Nephron (organoid): ENCODE measurements around the gene STARD3.
A peak's percentile ranks its signal among the peaks of the same experiment; 100 is the strongest.

ENCODE experiments used
- H3K27ac Mint-ChIP-seq, 3 experiments: 2 replicates each; pipeline ENCODE4 v1.8.0; 2020; ENCODE audit warnings: mixed read lengths in 3 of 3, mild to moderate bottlenecking in 2 of 3, moderate library complexity in 1 of 3
- H3K27me3 Mint-ChIP-seq: 2 replicates; pipeline ENCODE4 v1.8.0; 2021; ENCODE audit warnings: low read depth, mild to moderate bottlenecking, moderate library complexity, mixed read lengths
- H3K36me3 Mint-ChIP-seq: 2 replicates; pipeline ENCODE4 v1.8.0; 2020; ENCODE audit warnings: low read depth, mixed read lengths
- H3K4me1 Mint-ChIP-seq: 2 replicates; pipeline ENCODE4 v1.8.0; 2020; ENCODE audit warnings: mixed read lengths
- H3K4me3 Mint-ChIP-seq, 3 experiments: 2 replicates each; pipeline ENCODE4 v1.8.0; 2020; ENCODE audit warnings: mild to moderate bottlenecking in 3 of 3, mixed read lengths in 3 of 3, moderate library complexity in 2 of 3
- H3K9me3 Mint-ChIP-seq: 2 replicates; pipeline ENCODE4 v1.8.0; 2020; ENCODE audit warnings: mixed read lengths
- TF ChIP-seq, protein P1 (sequence below), 3 experiments: fragments of 200-600 bp; sonication (generic); IDR thresholded peaks; one replicate each; pipeline ENCODE4 v1.5.0; 2021; ENCODE audit warnings: antibody characterized with exemption in 3 of 3; ENCODE audit not compliant: unreplicated experiment in 3 of 3

STARD3 gene

DNA sequence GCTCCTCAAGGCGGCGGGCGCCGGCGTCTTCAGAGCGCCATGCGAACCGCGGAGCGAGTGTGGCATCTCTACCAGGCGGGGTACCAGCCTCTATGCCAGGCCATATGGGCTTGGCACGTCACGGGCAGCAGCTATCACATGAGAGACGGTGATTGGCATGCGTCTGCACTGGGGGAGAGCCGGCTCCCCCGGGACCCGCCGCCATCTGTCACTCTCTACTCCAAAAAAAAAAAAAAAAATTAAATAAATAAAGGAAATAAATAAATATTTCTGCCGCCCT is 29.2 kb upstream of the STARD3 start, which contains the start of gene NEUROD2:
NEUROD2 (minus strand) TSS at position 70 of the 280 bp plus-strand sequence. CDS start 1,321 bp downstream, outside the sequence.
- Mint-ChIP-seq H3K27me3 (peaks cover 95% of the 10 kb centered on the region), H3K36me3 (no peaks in the 10 kb centered on the region)
- TF ChIP-seq, protein P1, sequence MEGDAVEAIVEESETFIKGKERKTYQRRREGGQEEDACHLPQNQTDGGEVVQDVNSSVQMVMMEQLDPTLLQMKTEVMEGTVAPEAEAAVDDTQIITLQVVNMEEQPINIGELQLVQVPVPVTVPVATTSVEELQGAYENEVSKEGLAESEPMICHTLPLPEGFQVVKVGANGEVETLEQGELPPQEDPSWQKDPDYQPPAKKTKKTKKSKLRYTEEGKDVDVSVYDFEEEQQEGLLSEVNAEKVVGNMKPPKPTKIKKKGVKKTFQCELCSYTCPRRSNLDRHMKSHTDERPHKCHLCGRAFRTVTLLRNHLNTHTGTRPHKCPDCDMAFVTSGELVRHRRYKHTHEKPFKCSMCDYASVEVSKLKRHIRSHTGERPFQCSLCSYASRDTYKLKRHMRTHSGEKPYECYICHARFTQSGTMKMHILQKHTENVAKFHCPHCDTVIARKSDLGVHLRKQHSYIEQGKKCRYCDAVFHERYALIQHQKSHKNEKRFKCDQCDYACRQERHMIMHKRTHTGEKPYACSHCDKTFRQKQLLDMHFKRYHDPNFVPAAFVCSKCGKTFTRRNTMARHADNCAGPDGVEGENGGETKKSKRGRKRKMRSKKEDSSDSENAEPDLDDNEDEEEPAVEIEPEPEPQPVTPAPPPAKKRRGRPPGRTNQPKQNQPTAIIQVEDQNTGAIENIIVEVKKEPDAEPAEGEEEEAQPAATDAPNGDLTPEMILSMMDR (IDR thresholded peaks at IDR 0.05; ENCODE audit: unreplicated experiment in 3 of 3), result no peak

DNA sequence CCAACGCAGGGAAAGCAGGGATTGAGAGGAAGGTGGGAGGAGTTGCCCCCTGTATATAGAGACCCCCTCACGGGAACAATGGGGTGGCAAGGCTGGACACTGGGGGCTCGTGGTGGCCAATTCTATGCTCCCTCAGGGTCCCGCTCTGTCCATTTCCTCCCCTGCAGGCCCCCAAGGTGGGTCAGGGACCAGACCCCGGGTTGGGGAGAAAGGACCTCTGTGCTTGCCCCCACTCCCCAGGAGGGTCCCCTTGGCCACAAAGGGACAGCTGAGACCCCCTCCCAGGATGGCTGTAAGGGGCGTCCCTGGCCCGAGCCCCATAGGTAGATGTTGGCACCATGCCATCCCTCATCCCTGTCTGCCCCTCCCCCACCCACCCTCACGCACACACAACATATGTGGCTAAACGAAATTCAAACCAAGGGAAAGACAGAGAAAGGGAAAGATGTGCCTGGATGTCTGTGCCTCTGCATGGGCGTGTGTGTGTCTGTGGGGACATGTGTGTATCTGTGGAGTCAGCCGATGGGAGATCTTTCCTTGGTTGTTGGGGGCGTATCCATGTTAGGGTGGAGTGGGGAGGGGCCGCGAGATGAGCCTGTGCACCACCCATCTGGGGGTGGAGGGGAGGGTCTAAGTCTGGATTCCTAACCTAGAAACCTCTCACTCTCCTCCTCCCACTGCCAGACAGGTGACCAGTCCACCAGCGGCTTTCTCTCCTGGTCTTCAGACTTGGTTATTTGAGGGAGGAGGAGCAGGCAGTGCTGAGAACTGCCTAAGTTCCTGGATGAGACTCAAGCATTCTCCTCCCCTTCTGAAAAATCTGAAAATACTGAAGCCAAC is 28.6 kb upstream of the STARD3 start:
- no peaks in the 10 kb centered on the region for H3K36me3 Mint-ChIP-seq
- peaks cover 4% of the 10 kb centered on the region for H3K4me1 Mint-ChIP-seq
- no peak overlapping the region for H3K27ac Mint-ChIP-seq
- H3K27me3 Mint-ChIP-seq, result peaks cover 95% of the 10 kb centered on the region
- no peaks in the 10 kb centered on the region for H3K9me3 Mint-ChIP-seq
- H3K4me3 Mint-ChIP-seq, result peak overlapping the region in 2 of 3 experiments; percentile 46 to 69
- TF ChIP-seq, protein P1 (IDR thresholded peaks at IDR 0.05; ENCODE audit: unreplicated experiment in 3 of 3), result no peak

More for the DNA sequence above, 29.2 kb upstream of the STARD3 start, which contains the start of gene NEUROD2:
- H3K4me3 Mint-ChIP-seq, result peak within 1 kb of the TSS; percentile 31 to 69 (median 46)
- no peaks in the 10 kb centered on the region for H3K9me3 Mint-ChIP-seq
- H3K27ac Mint-ChIP-seq, result no peak within 1 kb of the TSS
- H3K4me1 Mint-ChIP-seq, result peaks cover 4% of the 10 kb centered on the region

DNA sequence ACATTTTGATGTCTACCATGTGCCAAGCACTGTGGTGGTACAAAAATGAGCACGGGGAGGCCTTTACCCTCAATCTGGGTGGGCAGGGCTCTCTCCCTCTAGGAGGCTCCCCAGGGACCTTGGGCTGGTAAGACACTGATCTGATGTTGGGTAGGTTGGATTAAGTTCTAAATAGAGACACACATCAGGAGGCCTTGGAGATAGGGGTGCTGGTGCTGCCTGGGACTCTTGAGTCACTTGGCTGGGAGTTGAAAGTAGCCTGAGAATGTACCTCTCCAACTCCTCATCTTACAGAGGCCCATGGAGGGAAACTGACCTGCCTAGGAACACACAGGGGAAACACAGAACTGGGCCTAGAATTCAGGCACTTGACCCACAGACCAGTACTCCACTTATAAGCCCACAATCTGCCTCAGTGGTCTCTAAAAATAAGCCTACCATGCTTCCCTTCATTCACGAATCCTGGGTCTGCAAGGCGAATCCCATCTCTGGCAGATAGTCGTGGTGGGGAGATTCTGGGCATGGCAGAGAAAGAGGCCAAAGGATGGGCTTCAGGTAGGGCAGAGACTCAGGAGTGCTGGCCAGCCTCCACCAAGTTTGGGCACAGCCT is 27.4 kb upstream of the STARD3 start:
- Mint-ChIP-seq H3K4me3 (no peak overlapping the region), H3K4me1 (peaks cover 4% of the 10 kb centered on the region), H3K9me3 (no peaks in the 10 kb centered on the region), H3K27me3 (peaks cover 95% of the 10 kb centered on the region), H3K27ac (no peak overlapping the region), H3K36me3 (no peaks in the 10 kb centered on the region)
- TF ChIP-seq, protein P1 (IDR thresholded peaks at IDR 0.05; ENCODE audit: unreplicated experiment in 3 of 3), result no peak

DNA sequence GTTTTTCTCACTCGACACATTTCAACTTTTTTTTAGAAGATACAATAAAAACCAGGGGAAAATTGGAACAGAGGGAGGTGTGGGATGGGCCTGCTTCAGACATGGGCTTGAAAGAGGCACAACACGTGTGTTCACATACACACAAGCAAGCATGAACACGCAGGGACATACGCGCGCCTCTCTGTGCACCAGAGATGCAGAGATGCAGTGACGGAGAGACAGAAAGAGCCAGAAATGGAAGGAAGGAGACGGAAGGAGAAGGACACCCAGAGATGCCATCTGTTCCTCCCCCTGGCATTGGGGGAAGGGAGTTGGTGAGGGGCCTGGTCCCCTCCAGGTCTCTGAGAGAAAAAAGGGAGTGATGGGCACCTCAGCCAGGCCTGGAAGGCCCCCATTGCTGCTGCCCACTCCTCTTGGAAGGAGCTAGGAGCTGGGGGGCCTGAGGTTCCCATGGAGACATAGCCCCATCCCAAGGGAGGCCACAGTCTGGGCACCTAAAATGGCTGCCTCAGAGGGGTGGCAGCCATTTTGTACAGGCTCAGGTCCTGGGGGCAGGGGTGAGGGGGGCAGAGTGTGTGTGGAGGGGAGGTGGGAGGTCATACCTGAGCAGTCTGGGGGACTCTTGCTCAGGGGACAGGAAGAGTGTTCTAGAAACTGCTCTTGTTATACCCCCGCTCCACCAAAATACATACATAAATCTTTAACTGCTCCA is 25.4 kb upstream of the STARD3 start:
- H3K27ac Mint-ChIP-seq, result no peak overlapping the region
- no peaks in the 10 kb centered on the region for H3K9me3 Mint-ChIP-seq
- H3K27me3 Mint-ChIP-seq, result peaks cover 96% of the 10 kb centered on the region
- no peak overlapping the region for H3K4me3 Mint-ChIP-seq
- no peaks in the 10 kb centered on the region for H3K36me3 Mint-ChIP-seq
- TF ChIP-seq, protein P1 (IDR thresholded peaks at IDR 0.05; ENCODE audit: unreplicated experiment in 3 of 3), result no peak
- H3K4me1 Mint-ChIP-seq, result peaks cover 4% of the 10 kb centered on the region

DNA sequence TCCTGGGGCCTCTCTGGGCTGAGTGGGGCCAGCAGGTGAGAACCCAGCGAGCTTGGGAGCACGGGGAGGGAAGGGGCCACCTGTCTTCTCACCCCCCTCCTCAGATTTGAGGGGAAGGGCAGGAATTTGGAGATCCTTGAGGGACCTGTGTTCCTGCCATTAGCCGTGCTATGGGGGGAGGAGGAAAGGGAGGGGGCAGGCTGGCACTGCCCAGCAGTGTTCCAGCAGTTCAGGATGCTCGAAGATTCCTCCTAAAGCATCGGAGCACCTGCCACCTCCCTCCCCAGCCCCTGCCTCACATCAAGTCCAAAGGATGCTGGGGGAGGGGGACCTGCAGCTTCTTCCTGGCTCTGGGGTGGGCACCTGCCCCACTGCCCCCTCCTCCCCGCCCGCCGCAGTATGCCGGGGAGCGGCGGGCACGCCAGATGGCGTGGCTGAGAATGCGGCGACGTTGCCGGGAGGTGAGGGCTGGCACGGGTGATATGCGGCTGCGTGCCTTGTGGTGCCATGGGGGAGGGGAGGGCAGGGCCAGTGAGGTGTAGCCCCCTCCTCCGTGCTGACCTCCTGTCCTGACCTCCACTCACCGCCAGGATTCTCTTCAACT is 24.6 kb upstream of the STARD3 start:
- Mint-ChIP-seq H3K27me3 (peaks cover 96% of the 10 kb centered on the region), H3K9me3 (no peaks in the 10 kb centered on the region), H3K4me1 (peaks cover 4% of the 10 kb centered on the region), H3K27ac (no peak overlapping the region), H3K36me3 (no peaks in the 10 kb centered on the region), H3K4me3 (no peak overlapping the region)
- TF ChIP-seq, protein P1 (IDR thresholded peaks at IDR 0.05; ENCODE audit: unreplicated experiment in 3 of 3), result no peak
